ENCODE data around the gene ADGRL3.
"Not testable (repeated sequence)": the region's sequence is repeated elsewhere in the genome, so short reads cannot be mapped to it uniquely, and the experiment has no call there.

The ADGRL3 gene

DNA sequence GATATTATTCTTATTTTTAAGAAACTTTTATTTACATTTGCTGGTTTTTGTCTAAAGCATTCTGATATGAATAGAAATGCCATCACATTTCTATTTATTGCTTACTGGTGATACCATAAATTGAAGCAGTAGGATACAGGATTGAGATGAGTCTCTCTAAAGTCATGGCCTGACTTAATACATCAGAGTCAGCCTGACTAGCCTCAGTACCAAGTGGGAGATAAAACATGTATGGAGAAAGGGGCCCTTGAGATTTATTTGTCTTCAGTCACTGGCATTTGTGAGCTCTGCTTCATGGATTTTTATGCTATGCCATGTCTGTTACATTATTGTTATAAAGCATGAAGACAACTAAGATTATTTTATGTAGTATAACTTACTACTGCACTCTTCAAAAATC, 465.5 kb downstream of the ADGRL3 start:
- no peak for DNase-seq

DNA sequence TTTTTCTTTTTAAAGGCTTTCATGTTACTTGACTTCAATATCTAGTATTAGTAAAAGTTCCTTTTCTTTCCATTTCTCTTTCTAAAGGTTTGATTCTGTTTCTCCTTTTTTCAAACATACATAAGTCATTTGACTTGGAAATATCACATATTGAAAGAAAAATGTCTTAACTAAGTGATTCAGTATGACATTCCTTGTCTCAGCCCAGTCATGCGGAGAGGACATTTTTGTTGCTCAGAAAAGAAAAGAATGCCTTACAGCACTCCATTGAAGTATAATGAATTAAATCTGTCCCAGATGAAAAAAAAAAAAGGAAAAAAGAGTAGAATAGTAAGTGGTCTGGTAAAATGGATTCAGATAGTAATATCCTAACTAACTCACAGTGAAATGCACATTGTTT, 466.1 kb downstream of the ADGRL3 start:
- DNase-seq, result no peak

DNA sequence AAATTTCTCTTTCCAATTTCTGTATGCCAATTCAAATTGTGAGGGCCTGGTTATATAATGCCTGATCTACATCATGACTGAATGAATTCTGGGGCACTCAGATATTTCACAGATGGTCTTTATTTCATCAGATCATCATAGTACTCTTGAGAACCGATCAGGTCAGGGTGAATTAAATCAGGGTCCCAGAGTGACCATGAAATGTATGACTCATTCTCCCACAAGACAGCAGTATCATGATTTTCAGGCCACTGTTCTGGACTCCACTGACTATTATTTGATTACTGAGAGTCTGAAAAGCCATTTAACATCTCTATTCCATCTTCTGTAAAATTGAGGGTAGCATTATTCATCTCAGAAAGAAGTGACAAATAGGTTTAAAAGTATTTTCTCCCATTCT, 471.5 kb downstream of the ADGRL3 start:
- DNase-seq, result no peak

DNA sequence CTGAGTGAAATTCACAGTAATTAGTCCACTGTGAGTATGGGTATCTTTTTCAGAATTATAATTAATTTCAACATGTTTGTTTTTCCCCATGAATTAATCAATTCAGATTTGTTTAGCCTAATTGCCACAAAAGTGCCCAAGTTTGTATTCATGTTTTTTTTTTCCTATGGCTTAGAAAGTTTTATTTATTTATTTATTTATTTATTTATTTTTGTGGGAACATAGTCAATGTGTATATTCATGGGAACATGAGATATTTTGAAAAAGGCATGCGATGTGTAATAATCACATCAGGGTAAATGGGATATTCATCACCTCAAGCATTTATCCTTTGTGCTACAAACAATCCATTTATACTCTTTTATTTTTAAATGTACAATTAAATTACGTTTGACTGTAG, 475.3 kb downstream of the ADGRL3 start:
- no peak for DNase-seq

DNA sequence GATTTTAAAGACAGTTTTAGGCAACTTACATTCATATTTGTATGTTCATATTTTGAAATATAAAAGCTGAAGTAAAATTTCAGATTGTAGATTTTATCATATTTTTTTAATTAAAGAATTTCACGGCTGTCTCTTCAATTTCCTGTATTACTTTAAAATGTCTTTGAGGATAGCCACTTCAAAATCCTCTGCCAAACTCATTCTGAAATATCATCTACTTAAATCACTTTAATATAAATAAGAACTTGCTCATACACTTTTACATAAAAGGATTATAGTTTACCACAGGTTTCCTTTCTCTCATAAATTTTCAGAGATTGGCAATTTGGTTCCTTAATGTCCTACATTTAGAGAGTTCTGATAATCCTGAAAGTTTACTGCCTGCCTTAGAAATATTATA, 478.2 kb downstream of the ADGRL3 start:
- DNase-seq, result no peak

DNA sequence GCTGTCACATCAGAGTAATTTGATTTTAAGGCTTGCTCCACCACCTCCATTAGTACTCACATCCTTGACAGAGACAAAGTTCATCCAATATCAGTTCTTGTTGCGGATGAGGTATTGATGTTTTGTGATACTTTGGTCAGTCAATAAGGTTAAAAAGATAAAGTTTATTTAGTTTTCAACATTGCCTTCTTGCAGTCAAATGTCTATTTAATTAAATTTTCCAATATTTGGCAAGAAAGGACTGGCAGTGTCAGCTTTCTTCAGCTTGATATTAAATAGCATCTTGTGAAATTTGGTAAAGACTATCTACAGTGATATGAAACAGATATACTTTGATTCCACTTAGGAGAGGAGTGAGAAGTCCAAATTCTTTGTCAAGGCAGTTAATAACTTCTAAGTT, 493.4 kb downstream of the ADGRL3 start:
- DNase-seq, result no peak

DNA sequence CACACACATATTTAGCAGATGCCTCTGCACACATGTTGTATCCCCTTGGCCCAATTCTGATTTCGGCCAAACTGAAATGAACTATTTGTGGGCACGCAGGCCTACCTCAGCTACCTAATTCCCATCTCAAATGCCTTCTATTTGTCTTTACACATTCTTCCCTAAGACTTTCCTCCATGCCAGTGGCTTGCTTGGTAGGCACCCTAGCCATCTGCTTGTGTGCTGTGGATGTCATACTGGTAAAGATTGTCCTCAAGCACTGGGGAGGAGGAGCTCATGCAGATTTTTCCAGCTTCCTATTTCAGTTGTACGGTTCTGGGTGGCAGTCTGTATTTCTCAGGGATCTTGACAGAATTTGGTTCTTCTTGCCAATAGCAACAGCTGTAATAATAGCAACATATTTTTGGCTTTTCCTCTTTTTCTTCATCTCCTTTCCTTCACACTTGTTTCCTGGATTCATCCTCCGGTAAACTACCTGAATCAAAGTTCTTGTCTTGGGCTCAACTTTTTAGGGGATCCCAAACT, 514.3 kb downstream of the ADGRL3 start:
- no peak for DNase-seq

DNA sequence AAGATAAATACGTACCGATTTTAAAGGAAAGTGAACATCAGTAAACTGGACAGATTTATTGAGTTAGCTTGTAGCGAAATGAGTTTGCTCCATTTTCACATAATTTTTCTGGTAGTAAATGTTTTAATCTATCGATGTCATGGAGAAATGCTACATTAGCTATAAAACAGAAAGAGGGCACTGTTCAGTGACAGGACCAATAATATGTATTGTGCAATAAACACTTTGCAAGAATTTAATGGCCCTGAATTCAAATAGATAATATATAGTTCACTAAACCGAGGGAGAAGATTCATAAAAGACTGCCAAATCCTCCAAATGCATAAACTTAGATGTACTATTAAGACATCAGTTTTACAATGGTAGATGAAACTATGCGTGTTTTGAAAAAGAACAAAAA, 516.3 kb downstream of the ADGRL3 start:
- no peak for DNase-seq

DNA sequence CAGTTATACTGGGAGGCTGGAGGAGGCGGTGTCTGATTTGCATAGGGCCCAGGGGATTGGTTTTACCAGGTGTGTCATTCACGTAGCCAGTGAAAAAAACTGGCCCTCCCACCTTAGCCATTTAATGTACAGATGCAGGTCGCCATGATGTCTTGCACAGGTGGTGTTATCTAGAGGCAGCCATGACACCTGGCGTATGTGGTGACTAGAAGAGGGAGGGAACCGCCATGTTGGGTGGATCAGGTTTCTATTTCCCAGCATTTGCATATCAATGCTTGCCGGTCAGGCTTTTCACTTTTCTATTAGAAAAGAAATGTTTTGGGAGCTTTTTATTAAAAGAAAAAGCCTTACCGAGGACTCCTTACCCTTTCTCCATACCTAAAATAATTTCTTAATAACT, 523.4 kb downstream of the ADGRL3 start:
- DNase-seq, result no peak

DNA sequence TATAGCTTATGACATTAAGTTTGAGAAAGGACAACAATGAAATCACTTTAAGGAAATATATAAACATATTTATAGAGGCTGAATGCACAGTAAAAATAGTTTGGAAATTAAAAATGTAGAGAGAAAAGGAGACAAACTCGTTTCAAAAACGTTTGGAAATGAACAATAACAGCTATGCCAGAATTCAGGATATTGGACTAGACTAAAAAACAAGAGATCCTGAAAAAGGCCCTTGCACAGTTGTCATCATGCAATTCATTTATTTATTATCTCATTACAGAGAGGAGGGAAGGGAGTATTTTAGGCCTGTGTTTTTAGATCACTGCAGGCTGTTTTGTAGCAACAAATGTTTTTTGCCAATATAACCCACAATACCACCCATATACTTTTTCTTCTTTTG, 527.2 kb downstream of the ADGRL3 start:
- no peak for DNase-seq

DNA sequence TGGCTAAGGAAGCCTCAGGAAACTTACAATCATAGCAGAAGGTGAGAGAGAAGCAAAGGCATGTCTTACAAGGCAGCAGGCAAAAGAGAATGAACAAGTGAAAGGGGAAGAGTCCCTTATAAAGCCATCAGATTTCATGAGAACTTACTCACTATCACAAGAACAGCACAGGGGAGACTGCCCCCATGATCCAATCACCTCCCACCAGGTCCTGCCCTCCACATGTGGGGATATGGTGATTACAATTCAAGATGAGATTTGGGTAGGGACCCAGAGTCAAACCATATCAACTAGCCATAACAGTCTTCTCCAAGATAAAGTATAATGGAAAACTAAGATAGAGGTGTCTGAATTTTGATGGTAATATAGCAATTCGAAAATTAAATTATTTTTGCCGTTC, 534.3 kb downstream of the ADGRL3 start:
- no peak for DNase-seq

DNA sequence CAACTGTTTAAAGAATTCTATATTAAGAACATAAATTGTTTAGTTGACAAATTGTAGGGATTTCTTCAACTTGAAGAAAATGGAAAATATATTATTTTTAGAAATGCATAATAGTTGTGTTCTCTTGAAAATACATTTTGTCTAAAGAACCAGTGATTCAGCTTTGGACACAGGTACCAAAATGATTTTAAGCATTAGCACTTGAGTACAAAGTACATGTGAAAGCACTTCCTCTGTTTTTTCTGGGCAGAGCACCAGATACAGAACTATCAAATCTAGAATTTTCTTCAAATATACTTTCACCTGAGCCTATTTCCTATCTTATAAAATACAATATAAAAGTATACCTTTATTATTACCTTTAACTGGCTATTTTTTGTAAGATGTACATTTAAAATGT, 539.8 kb downstream of the ADGRL3 start:
- no peak for DNase-seq

DNA sequence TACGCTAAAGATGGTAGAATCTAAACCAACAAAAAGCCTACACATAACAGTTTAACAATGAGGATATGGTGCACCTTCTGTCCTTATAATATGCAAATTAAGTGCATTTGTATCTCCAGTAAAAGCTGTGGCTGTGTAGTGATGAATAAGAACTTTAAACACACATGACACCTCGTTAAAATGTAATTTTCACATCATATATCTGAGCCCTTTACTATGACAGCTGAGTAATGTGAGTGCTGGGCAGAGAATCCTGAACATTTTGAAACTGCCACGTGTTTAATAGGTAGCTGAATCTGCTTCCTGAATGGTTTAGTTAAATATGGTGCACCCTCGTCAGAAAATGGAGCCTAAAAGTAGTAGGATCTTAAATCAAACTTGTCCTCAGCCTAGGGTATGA, 540.8 kb downstream of the ADGRL3 start:
- no peak for DNase-seq

DNA sequence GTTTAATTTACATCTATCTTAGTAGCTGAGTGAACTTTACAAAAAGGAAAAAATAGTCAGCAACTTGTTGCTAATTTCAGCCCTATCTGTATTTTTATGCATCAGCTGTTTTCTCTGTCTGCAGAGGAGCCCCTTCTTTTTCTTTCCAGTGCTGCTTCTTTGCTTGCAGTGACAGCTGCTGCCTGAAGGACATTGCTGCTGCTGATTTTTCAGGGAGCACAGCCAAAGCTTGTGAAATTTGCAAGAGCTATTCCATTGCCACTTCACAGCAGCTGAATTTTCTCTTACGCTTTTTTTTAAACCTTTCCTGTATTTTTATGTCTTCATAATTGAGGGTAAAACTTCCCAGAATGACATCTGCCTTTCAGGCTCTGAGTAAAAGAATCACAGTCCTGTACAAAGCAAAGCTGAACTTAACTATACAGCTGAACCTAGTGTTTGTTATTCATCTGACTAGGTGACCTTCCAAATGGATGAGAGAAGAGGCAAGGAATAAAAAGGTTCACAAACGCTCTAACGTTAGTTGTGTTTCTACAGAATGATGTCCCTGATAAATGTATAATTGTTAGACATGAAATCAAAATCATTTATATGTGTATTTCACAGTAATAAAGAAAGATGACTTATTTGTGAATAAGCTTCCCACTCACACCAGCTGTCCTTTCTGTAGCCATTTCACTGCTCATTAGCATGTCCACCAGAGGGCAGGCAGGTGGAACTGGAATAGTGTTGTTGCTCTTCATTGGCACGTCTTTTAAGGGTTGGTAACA, 541.4 kb downstream of the ADGRL3 start:
- DNase-seq, result no peak

DNA sequence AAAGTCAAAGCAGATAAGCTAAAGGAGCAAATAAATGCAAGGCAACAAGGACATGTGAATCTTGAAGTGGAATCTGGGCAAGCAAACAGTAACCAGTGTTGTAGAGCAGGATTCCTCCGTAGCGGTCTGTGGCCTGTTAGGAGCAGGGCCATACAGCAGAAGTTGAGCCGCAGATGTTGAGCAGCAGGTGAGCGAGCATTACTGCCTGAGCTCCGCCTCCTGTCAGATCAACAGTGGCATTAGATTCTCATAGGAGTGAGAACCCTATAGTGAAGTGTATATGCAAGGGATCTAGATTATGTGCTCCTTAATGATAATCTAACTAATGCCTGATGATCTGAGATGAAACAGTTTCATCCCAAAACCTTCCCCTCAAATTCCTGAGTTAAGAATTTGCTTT, 550.7 kb downstream of the ADGRL3 start:
- DNase-seq, result no peak

DNA sequence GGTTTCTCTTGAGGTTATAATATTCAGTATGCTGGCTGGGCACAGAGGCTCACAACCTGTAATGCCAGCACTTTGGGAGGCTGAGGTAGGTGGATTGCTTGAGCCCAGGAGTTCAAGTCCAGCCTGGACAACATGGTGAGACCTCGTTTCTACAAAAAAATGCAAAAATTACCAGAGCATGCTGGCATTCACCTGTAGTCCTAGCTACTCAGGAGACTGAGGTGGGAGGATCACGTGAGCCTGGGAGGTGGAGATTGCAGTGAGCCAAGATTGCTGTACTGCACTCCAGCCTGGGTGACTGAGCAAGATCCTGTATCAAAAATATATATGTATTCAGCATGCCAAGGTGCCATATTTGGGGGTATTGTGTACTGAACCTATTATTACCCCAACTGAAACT, 552.5 kb downstream of the ADGRL3 start:
- DNase-seq, result no peak

DNA sequence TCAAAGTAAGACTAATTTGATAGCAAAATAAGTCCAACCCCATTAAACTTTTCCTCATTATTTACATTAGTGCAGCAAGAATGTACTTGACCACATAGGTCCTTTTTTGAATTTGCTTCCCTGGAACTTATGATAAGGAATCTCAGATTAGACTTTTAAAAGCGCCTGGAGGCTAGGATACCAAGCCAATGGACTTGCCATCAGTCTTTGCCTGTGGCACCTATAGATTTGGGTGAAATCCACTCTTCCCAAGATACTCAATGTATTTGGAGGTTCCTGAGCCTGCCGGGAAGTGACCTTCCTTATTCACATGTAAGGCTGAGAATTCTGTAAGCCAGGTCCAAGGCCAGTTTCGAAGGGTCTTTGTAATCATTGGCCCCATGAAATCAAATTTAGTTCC, 553.6 kb downstream of the ADGRL3 start:
- DNase-seq, result no peak

DNA sequence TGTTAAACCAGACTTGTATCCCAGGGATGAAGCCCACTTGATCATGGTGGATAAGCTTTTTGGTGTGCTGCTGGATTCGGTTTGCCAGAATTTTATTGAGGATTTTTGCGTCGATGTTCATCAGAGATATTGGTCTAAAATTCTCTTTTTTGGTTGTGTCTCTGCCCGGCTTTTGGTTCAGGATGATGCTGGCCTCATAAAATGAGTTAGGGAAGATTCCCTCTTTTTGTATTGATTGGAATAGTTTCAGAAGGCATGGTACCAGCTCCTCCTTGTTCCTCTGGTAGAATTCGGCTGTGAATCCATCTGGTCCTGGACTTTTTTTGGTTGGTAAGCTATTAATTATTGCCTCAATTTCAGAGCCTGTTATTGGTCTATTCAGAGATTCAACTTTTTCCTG, 556.8 kb downstream of the ADGRL3 start:
- DNase-seq, result not testable (repeated sequence)

DNA sequence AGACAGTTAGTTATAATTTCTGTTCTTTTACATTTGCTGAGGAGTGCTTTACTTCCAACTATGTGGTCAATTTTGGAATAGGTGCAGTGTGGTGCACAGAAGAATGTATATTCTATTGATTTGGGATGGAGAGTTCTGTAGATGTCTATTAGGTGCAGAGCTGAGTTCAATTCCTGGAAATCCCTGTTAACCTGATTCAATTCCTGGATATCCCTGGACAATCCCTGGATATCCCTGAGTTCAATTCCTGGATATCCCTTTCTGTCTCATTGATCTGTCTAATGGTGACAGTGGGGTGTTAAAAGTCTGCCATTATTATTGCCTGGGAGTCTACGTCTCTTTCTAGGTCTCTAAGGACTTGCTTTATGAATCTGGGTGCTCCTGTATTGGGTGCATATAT, 557.9 kb downstream of the ADGRL3 start:
- DNase-seq, result not testable (repeated sequence)

DNA sequence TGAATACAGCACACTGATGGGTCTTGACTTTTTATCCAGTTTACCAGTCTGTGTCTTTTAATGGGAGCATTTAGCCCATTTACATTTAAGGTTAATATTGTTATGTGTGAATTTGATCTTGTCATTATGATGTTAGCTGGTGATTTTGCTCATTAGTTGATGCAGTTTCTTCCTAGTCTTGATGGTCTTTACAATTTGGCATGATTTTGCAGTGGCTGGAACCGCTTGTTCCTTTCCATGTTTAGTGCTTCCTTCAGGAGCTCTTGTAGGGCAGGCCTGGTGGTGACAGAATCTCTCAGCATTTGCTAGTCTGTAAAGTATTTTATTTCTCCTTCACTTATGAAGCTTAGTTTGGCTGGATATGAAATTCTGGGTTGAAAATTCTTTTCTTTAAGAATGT, 558.5 kb downstream of the ADGRL3 start:
- DNase-seq, result not testable (repeated sequence)

DNA sequence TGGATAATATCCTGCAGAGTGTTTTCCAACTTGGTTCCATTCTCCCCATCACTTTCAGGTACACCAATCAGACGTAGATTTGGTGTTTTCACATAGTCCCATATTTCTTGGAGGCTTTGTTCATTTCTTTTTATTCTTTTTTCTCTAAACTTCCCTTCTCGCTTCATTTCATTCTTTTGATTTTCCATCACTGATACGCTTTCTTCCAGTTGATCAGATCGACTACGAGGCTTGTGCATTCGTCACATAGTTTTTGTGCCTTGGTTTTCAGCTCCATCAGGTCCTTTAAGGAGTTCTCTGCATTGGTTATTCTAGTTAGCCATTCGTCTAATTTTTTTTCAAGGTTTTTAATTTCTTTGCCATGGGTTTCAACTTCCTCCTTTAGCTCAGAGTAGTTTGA, 559.1 kb downstream of the ADGRL3 start:
- not testable (repeated sequence) for DNase-seq

DNA sequence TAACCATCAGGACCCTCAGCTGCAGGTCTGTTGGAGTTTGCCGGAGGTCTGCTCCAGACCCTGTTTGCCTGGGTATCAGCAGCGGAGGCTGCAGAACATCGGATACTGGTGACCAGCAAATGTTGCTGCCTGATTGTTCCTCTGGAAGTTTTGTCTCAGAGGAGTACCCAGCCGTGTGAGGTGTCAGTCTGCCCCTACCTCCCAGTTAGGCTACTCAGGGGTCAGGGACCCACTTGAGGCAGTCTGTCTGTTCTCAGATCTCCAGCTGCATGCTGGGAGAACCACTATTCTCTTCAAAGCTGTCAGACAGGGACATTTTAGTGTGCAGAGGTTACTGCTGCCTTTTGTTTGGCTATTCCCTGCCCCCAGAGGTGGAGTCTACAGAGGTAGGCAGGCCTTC, 559.8 kb downstream of the ADGRL3 start:
- DNase-seq, result not testable (repeated sequence)

DNA sequence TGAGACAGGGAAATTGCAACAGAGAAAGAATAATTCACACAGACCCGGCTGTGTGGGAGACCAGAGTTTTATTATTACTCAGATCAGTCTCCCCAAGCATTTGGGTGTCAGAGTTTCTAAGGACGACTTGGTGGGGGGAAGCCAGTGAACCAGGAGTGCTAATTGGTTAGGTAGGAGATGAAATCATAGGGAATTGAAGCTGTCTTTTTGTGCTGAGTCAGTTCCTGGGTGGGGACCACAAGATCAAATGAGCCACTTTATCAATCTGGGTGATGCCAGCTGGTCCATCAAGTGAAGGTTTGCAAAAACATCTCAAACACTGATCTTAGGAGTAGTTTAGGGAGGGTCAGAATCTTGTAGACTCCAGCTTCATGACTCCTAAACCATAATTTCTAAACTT, 560.7 kb downstream of the ADGRL3 start:
- DNase-seq, result no peak

DNA sequence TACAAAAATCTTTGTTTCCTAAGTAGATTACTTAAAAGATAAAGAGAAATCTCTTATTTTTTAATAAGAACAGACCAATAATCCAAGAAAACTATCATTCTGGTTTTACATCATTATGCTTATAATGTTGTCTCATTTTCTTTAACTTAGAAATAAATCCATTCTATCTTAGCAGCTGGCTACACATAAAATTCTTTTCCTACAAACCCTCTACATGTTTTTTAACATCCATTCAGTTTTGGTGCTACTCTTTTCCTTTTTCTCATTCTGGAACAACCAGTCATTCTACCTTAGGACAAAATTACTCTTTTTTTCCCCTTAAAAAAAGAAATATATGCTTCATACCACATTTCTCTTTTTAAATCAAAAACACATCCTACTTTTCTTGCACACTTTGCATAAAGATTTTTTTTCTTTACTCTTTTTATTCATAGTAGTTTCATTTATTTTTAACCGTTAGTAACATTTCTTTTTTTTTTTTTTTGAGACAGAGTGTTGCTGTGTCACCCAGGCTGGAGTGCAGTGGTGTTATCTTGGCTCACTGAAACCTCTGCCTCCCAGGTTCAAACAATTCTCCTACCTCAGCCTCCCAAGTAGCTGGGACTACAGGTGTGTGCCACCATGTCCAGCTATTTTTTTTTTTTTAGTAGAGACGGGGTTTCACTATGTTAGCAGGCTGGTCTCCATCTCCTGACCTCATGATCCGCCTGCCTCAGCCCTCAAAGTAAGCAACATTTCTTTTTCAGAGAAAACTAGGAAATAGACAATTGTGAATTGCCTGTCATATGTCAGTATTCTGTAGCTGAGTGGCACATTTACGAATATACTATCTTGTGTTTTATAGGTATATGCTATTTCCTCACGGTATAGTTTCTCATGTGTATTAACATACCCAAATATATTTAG, 562.8 kb downstream of the ADGRL3 start:
- DNase-seq, result no peak

Data from islet precursor cell (in vitro differentiated cells).